Measurements from ENCODE around the gene HID1.

DNA sequence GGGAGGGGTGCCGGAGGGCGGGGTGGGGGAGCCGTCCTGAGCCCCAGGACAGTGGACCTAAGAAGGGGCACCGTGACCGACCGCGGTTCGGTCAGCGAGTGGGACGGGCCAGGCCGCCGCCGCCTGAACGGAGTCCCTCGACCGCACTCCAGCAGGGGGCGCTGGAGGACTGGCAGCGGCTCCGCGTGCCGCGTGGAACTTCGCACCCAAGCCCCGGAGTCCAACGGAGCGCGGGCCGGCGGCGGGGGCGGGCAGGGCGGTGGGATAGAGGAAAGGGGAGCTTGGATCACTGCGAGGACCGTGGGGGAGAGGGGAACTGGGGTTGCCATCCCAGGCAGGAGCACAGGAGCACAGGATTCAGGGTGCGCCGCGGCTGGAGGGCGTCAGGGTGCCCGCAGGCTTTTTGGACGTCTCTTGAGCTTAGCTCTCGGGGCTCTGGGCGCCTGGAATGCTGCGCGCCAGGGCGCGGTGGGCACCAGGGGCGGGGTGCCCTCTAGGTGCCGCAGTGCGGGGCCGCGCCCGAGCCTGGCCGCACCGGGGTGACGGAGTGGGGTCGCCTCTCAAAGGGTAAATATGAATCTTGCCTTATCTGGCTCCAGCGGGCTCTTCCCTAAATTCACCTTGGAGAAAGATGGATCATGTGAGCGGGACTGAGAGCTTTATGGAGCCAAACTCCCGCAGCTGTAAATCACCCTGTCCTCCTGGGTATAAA is 48.9 kb downstream of the HID1 start:
- TF ChIP-seq, protein P1, sequence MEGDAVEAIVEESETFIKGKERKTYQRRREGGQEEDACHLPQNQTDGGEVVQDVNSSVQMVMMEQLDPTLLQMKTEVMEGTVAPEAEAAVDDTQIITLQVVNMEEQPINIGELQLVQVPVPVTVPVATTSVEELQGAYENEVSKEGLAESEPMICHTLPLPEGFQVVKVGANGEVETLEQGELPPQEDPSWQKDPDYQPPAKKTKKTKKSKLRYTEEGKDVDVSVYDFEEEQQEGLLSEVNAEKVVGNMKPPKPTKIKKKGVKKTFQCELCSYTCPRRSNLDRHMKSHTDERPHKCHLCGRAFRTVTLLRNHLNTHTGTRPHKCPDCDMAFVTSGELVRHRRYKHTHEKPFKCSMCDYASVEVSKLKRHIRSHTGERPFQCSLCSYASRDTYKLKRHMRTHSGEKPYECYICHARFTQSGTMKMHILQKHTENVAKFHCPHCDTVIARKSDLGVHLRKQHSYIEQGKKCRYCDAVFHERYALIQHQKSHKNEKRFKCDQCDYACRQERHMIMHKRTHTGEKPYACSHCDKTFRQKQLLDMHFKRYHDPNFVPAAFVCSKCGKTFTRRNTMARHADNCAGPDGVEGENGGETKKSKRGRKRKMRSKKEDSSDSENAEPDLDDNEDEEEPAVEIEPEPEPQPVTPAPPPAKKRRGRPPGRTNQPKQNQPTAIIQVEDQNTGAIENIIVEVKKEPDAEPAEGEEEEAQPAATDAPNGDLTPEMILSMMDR (IDR thresholded peaks at IDR 0.05): peak; percentile 60 to 69 (median 67)
- no peak for TF ChIP-seq POLR2A (IDR thresholded peaks at IDR 0.05)
